GM13976 (cell line): Measurements from ENCODE around the gene EYS.

Experiments
- DNase-seq: peaks from one replicate; pipeline ENCODE4 v3.0.0; 2012; ENCODE audit warnings: low spot score
- CTCF ChIP-seq: IDR thresholded peaks from 2 replicates; pipeline ENCODE4 v1.5.1; 2012; ENCODE audit warnings: borderline replicate concordance, mild to moderate bottlenecking; ENCODE audit not compliant: insufficient read depth; ENCODE audit errors: extremely low read depth, missing control alignments, control extremely low read depth
- in situ Hi-C: fragments of 300-500 bp; cut with MboI; formaldehyde crosslinking; loops from one replicate; pipeline ENCODE4 v1.12.0; 2022; ENCODE audit warnings: low sequenced_read_pairs, mixed read lengths, inconsistent platforms; ENCODE audit not compliant: unreplicated experiment

EYS gene

DNA sequence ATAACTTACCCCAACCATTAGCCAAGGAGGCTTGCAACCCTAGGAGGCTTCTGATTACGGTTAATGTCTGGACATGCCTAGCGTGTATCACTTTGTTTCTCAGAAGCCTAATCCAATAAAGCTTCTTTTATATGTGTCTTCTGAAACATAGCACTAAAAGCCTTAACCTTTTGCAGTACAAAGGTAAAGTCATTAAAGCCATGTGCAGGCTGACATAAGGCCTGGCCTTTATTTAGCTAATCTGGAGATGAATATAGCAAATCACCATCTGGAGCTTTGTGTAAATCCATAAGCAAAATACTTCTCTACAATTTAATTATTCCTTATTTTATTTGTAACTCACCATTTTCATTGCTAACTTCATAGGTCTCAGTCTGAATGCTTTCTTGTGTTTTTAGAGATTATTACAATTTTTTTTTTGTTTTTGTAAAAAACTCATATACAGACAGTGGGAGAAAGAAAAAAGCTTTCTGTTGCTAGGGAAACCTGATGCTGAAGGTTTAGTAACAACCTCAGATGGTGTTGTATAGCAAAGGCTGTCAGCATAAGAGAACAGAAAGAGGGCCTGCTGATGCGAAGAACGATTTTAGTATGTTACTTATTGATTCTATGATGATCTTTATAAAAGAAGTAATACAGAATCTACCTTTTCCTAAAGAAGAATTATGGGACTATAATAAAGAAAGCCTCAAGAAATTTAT is at the start of gene EYS:
EYS (minus strand) TSS at position 101 of the 701 bp plus-strand sequence. CDS start 211,816 bp downstream, outside the sequence.
- DNase-seq: no peak
- TF ChIP-seq CTCF: no peak
- in situ Hi-C loops: no loop called here

DNA sequence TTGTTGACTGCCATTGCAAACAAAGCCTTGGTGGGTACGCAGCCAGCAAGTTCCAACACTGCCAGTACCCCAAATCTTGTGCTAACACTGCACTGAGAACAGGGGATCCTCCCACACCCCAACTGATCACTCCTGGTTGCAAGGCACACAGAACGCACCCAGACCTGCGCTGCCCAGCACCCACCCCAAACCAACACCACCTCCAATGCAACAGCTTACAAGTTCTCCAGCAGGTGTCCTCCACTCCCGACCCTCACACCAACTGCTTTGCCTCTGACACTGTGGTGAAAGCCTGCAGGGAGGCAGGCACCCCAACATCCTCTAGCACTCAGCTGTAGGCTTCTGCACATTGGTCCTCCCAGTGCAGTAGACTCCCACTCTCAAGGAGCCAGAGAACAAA is 39.3 kb upstream of the EYS start:
- in situ Hi-C loops: no loop called here
- TF ChIP-seq CTCF: no peak
- no peak for DNase-seq

GRCh38 chr6:65745614-65746013 is 38.6 kb upstream of the EYS start:
- DNase-seq: no peak
- in situ Hi-C loops: no loop called here
- no peak for TF ChIP-seq CTCF

GRCh38 chr6:65728879-65729479 is 22.0 kb upstream of the EYS start:
- in situ Hi-C loops: no loop called here
- no peak for DNase-seq
- TF ChIP-seq CTCF: no peak

DNA sequence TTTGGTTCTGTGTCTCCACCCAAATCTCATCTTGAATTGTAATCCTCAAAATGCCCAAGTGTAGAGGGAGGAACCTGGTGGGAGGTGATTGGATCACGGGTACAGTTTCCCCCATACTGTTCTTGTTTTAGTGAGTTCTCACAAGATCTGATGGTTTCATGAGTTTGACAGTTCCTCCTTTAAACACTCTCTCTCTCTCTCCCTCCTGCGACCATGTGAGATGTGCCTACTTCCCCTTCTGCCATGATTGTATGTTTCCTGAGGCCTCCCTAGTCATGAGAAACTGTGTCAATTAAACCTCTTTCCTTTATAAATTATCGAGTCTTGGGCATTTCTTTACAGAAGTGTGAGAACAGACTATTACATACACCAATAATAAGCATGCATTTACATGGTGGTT is 12.1 kb upstream of the EYS start:
- TF ChIP-seq CTCF: no peak
- no peak for DNase-seq
- in situ Hi-C loops: no loop called here

- DNase-seq: no peak
- TF ChIP-seq CTCF: no peak
- in situ Hi-C loops: no loop called here
These were observed 4.5 kb upstream of the EYS start for GRCh38 chr6:65711531-65711930.
